GM19455 (cell line): ENCODE data around the gene MAP3K10.
"Not testable (repeated sequence)": the region's sequence is repeated elsewhere in the genome, so short reads cannot be mapped to it uniquely, and the experiment has no call there.

Experiments
- ATAC-seq: cut with Tn5 transposase; IDR thresholded peaks from one replicate; pipeline ENCODE4 v1.9.1; 2021; ENCODE audit not compliant: unreplicated experiment

Gene MAP3K10

GRCh38 chr19:40190891-40191835 is at the start of gene MAP3K10:
Gene MAP3K10, plus strand, starts transcription at chr19:40191426. Its CDS starts 606 bp downstream, at chr19:40192032.
- ATAC-seq: peak; percentile 77

- ATAC-seq: no peak
Observed at GRCh38 chr19:40141551-40141950, 49.7 kb upstream of the MAP3K10 start.

GRCh38 chr19:40143612-40144011 is 47.6 kb upstream of the MAP3K10 start:
- ATAC-seq: no peak

- ATAC-seq: no peak
Observed at GRCh38 chr19:40144151-40144550, 47.1 kb upstream of the MAP3K10 start.

GRCh38 chr19:40144947-40145748 is 46.1 kb upstream of the MAP3K10 start:
- no peak for ATAC-seq

GRCh38 chr19:40145749-40146029 is 45.5 kb upstream of the MAP3K10 start:
- ATAC-seq: not testable (repeated sequence)

- no peak for ATAC-seq
Observed at GRCh38 chr19:40147338-40147692, 43.9 kb upstream of the MAP3K10 start.

- no peak for ATAC-seq
Observed at GRCh38 chr19:40147693-40148347, 43.4 kb upstream of the MAP3K10 start.

GRCh38 chr19:40149501-40149900 is 41.7 kb upstream of the MAP3K10 start:
- no peak for ATAC-seq

- no peak for ATAC-seq
Observed at GRCh38 chr19:40150170-40150569, 41.1 kb upstream of the MAP3K10 start.

- ATAC-seq: no peak
Observed at GRCh38 chr19:40154121-40154680, 37.0 kb upstream of the MAP3K10 start.

- no peak for ATAC-seq
Observed at GRCh38 chr19:40155749-40156265, 35.4 kb upstream of the MAP3K10 start.

- ATAC-seq: no peak
Observed at GRCh38 chr19:40157059-40157458, 34.2 kb upstream of the MAP3K10 start.

- ATAC-seq: no peak
Observed at GRCh38 chr19:40159744-40160143, 31.5 kb upstream of the MAP3K10 start.

- no peak for ATAC-seq
Observed at GRCh38 chr19:40162104-40162503, 29.1 kb upstream of the MAP3K10 start.

GRCh38 chr19:40163541-40164129 is 27.6 kb upstream of the MAP3K10 start:
- ATAC-seq: no peak

- ATAC-seq: no peak
Observed at GRCh38 chr19:40165362-40165937, 25.8 kb upstream of the MAP3K10 start.

GRCh38 chr19:40169482-40170302 is 21.5 kb upstream of the MAP3K10 start:
- not testable (repeated sequence) for ATAC-seq

GRCh38 chr19:40170303-40170989 is 20.8 kb upstream of the MAP3K10 start:
- ATAC-seq: not testable (repeated sequence)
